CD4-positive, alpha-beta T cell (primary cell): ENCODE data around the gene CTXN3. TPM values are rescaled to one million over a fixed set of nuclear protein-coding genes. Genes with fewer than 3 reads are reported as not detected.

Experiments
- ATAC-seq: fragments of 200-7000 bp; cut with Tn5 transposase; one replicate; pipeline ENCODE4 v1.10.0; 2022; ENCODE audit warnings: mild to moderate bottlenecking; ENCODE audit not compliant: poor library complexity
- CTCF ChIA-PET: fragments of 350-600 bp; sonication (Branson Sonifier 250); formaldehyde crosslinking; loops from one replicate; lab custom pipeline; 2021; ENCODE audit warnings: antibody characterized with exemption, inconsistent platforms; lab: Charles Lee
- POLR2A ChIA-PET: fragments of 350-600 bp; sonication (Branson Sonifier 250); formaldehyde crosslinking; loops from one replicate; lab custom pipeline; 2021; ENCODE audit warnings: antibody characterized with exemption, inconsistent platforms; lab: Charles Lee
- DNase-seq, 14 experiments: peaks; one replicate each; pipeline ENCODE4 v3.0.0-alpha.2; 2013 to 2020; ENCODE audit warnings: mixed read lengths in 2 of 14
- H3K27ac ChIP-seq, 2 donors: one replicate each; pipeline versions ENCODE4 v1.5.1 to v1.7.0; 2013; ENCODE audit warnings: low read length in 2 of 2, low read depth in 1 of 2, mild to moderate bottlenecking in 1 of 2
- H3K27me3 ChIP-seq, 2 experiments: 1 replicate in 1 of 2; 2 replicates in 1 of 2; pipeline versions ENCODE4 v1.6.1 to v1.7.0; 2013; ENCODE audit warnings: low read length in 2 of 2, control low read depth in 1 of 2, mild to moderate bottlenecking in 1 of 2, moderate library complexity in 1 of 2; ENCODE audit not compliant: insufficient read depth in 2 of 2, control insufficient read depth in 1 of 2
- H3K36me3 ChIP-seq: one replicate; pipeline ENCODE4 v1.6.1; 2013; ENCODE audit warnings: low read length, control low read depth; ENCODE audit not compliant: insufficient read depth
- H3K4me1 ChIP-seq: one replicate; pipeline ENCODE4 v1.6.1; 2013; ENCODE audit warnings: low read length, control low read depth; ENCODE audit not compliant: insufficient read depth
- H3K4me3 ChIP-seq: one replicate; pipeline ENCODE4 v1.5.1; 2013; ENCODE audit warnings: mild to moderate bottlenecking, low read length, moderate library complexity
- H3K9me3 ChIP-seq, 2 experiments: 1 replicate in 1 of 2; 2 replicates in 1 of 2; pipeline versions ENCODE4 v1.6.1 to v1.7.0; 2013; ENCODE audit warnings: low read length in 2 of 2, mild to moderate bottlenecking in 2 of 2, control low read depth in 1 of 2, moderate library complexity in 1 of 2; ENCODE audit not compliant: control insufficient read depth in 1 of 2, insufficient read depth in 1 of 2
- H3K27ac Mint-ChIP-seq: one replicate; pipeline ENCODE4 v1.8.0; 2020; ENCODE audit warnings: mixed read lengths
- H3K27me3 Mint-ChIP-seq: one replicate; pipeline ENCODE4 v1.8.0; 2021; ENCODE audit warnings: mixed read lengths
- H3K36me3 Mint-ChIP-seq: one replicate; pipeline ENCODE4 v1.8.0; 2021; ENCODE audit warnings: low read depth, mixed read lengths
- H3K4me1 Mint-ChIP-seq: one replicate; pipeline ENCODE4 v1.8.0; 2021; ENCODE audit warnings: low read depth, mixed read lengths
- H3K4me3 Mint-ChIP-seq: one replicate; pipeline ENCODE4 v1.8.0; 2020; ENCODE audit warnings: mild to moderate bottlenecking, mixed read lengths
- H3K9me3 Mint-ChIP-seq: one replicate; pipeline ENCODE4 v1.8.0; 2020; ENCODE audit warnings: mixed read lengths
- intact Hi-C, 2 experiments: fragments of 100-400 bp; cut with DNase I in 1 of 2; cut with micrococcal nuclease in 1 of 2; formaldehyde crosslinking; loops; one replicate each; pipeline versions ENCODE4 v1.15.1 to v1.9.0; 2023 to 2025; cut with DNase I, micrococcal nuclease
- polyA plus RNA-seq, 2 donors: library from polyadenylated mRNA; unstranded; fragments of 120-200 nt; gene quantifications; one replicate each; pipeline ENCODE4 v1.2.1, GENCODE V29; 2013
- total RNA-seq, 174 experiments: library from RNA in 2 of 174; stranded (reverse) in 2 of 174; gene quantifications; one replicate each; pipeline ENCODE4 v1.2.3 and lab custom pipeline; 2021 to 2026
- TF ChIP-seq, protein P1 (sequence below): fragments of 200-600 bp; IDR thresholded peaks from one replicate; pipeline ENCODE4 v1.8.0; 2022; ENCODE audit warnings: antibody characterized with exemption, mild to moderate bottlenecking

Gene CTXN3
- not detected for total RNA-seq
- not detected for polyA plus RNA-seq (2013, experiment 1 of 2)
- polyA plus RNA-seq (2013, experiment 2 of 2): 0.08 TPM
- total RNA-seq (lab: John Stamatoyannopoulos, UW): 0 to 0.06 (median 0) reads per million in 172 experiments

DNA sequence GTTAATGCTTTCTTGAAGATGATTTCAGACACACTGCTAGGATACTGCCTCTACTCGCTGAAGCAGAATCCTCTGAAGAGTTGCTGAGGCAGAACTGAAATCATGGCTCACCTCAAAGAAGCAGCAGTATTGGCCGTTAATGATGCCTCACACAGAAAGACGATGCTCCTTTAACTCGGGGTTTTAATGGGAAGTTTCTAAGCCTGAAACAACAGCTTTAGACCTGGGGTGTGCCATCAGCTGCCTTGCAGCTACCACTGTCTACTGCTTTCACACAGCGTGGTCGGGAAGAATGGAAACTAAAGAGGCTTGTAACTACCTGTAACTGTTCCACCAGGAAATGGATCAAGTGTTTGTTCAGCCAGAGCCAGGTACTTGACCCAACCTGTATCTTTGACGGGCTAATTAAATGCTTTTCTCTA, at the start of gene CTXN3:
TSS of gene CTXN3 (plus strand) at position 65 of the 422 bp plus-strand sequence. CDS start 8,440 bp downstream, outside the sequence.
- Histone ChIP-seq H3K36me3 (no peaks in the 10 kb centered on the region), H3K27ac (no peak within 1 kb of the TSS), H3K27me3 (no peaks in the 10 kb centered on the region), H3K4me3 (no peak within 1 kb of the TSS), H3K4me1 (no peaks in the 10 kb centered on the region), H3K9me3 (no peaks in the 10 kb centered on the region)
- ATAC-seq (no peak), DNase-seq (no peak)
- H3K27ac Mint-ChIP-seq: no peak within 1 kb of the TSS
- POLR2A ChIA-PET: interaction anchor here (0.8 kb wide), 1 partner anchor 221 kb away, joined by 3 read pairs; no protein-coding TSS in a partner anchor
- intact Hi-C loops: no loop called here
- peaks cover 4% of the 10 kb centered on the region for H3K27me3 Mint-ChIP-seq
- H3K4me3 Mint-ChIP-seq: no peak within 1 kb of the TSS
- TF ChIP-seq, protein P1, sequence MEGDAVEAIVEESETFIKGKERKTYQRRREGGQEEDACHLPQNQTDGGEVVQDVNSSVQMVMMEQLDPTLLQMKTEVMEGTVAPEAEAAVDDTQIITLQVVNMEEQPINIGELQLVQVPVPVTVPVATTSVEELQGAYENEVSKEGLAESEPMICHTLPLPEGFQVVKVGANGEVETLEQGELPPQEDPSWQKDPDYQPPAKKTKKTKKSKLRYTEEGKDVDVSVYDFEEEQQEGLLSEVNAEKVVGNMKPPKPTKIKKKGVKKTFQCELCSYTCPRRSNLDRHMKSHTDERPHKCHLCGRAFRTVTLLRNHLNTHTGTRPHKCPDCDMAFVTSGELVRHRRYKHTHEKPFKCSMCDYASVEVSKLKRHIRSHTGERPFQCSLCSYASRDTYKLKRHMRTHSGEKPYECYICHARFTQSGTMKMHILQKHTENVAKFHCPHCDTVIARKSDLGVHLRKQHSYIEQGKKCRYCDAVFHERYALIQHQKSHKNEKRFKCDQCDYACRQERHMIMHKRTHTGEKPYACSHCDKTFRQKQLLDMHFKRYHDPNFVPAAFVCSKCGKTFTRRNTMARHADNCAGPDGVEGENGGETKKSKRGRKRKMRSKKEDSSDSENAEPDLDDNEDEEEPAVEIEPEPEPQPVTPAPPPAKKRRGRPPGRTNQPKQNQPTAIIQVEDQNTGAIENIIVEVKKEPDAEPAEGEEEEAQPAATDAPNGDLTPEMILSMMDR: no peak
- CTCF ChIA-PET: no interaction called here
- no peaks in the 10 kb centered on the region for H3K36me3 Mint-ChIP-seq
- no peaks in the 10 kb centered on the region for H3K9me3 Mint-ChIP-seq
- no peaks in the 10 kb centered on the region for H3K4me1 Mint-ChIP-seq

DNA sequence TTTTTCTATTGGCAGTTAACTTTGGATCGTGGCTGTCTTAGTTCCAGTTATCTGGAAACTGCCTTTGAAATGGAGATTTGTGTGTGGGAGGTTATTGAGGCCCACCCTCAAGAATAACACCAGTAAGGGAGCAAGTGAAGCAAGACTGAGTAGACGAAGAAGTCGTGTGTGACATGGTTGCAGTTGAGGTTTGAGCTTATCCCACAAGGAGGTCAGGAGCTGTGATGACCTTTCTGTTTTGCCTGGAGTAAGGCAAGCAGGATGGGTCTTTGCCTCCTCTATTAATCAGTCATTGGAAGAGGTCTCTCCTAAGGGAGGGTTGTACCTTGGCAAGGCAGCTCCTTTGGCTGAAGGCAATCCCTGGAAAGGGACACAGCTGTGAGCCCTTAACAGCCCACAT, 49.6 kb upstream of the CTXN3 start:
- H3K27me3 ChIP-seq: peaks cover 3 to 5% of the 10 kb centered on the region in 2 experiments
- ChIA-PET POLR2A (no interaction called here), CTCF (interaction anchor here (1.2 kb wide), 1 partner anchor 36 kb away, joined by 3 read pairs; no protein-coding TSS in a partner anchor)
- intact Hi-C loops: no loop called here
- Mint-ChIP-seq H3K27ac (no peak overlapping the region), H3K9me3 (no peaks in the 10 kb centered on the region), H3K36me3 (no peaks in the 10 kb centered on the region), H3K27me3 (peaks cover 4% of the 10 kb centered on the region), H3K4me1 (peaks cover 12% of the 10 kb centered on the region), H3K4me3 (no peak overlapping the region)
- H3K4me3 ChIP-seq: no peak overlapping the region
- TF ChIP-seq, protein P1: no peak
- H3K36me3 ChIP-seq: no peaks in the 10 kb centered on the region
- H3K4me1 ChIP-seq: no peaks in the 10 kb centered on the region
- DNase-seq (no peak), ATAC-seq (no peak)
- no peaks in the 10 kb centered on the region for H3K9me3 ChIP-seq
- H3K27ac ChIP-seq: no peak overlapping the region

DNA sequence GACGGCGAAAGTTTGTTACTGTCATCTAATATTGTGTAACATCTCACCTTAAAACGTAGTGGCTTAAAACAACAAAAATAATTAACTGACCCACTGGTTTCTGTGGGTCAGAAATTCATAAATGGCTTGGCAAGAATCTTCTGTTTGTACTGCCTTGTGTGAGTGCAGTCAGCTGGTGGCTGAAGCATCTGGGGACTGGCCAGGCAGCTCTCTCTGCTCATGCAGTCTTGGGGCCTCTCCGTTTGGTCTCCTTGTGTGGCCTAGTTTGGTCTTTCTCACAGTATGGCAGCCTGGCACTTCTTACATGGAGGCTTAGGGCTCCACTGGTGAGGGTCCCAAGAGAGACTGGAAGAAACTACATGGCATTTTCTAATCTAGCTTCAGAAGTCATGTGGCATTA, 49.0 kb upstream of the CTXN3 start:
- no peak for DNase-seq
- Mint-ChIP-seq H3K4me1 (peaks cover 12% of the 10 kb centered on the region), H3K36me3 (no peaks in the 10 kb centered on the region), H3K9me3 (no peaks in the 10 kb centered on the region), H3K27ac (no peak overlapping the region), H3K27me3 (peaks cover 4% of the 10 kb centered on the region), H3K4me3 (no peak overlapping the region)
- ChIA-PET POLR2A (no interaction called here), CTCF (interaction anchor here (1.2 kb wide), 1 partner anchor 36 kb away, joined by 3 read pairs; no protein-coding TSS in a partner anchor)
- Histone ChIP-seq H3K27me3 (peaks cover 3 to 5% of the 10 kb centered on the region in 2 experiments), H3K36me3 (no peaks in the 10 kb centered on the region), H3K4me3 (no peak overlapping the region), H3K4me1 (no peaks in the 10 kb centered on the region), H3K9me3 (no peaks in the 10 kb centered on the region), H3K27ac (no peak overlapping the region)
- intact Hi-C loops: no loop called here
- no peak for ATAC-seq
- TF ChIP-seq, protein P1: no peak
